GM12878 (cell line): ENCODE data around the gene DDX10. TPM values are rescaled to one million over a fixed set of nuclear protein-coding genes. Genes with fewer than 3 reads are reported as not detected.

ENCODE experiments used
- ATAC-seq: fragments of 200-7000 bp; cut with Tn5 transposase; 3 replicates; pipeline ENCODE4 v1.9.1; 2020; ENCODE audit warnings: mild to moderate bottlenecking, moderate library complexity
- BruUV-seq: library from RNA; stranded (reverse); fragments of 400-500 nt; replicated peaks from 2 replicates; lab custom pipeline; 2021; lab: Mats Ljungman, UMichigan
- CTCF ChIA-PET: fragments of 300-600 bp; sonication (Branson Sonifier 250); formaldehyde crosslinking; extraction: SDS; loops from one replicate; lab custom pipeline; 2021; ENCODE audit warnings: inconsistent platforms; lab: Yijun Ruan, JAX
- POLR2A ChIA-PET: fragments of 350-600 bp; formaldehyde crosslinking; extraction: SDS; loops from one replicate; lab custom pipeline; 2021; ENCODE audit warnings: inconsistent platforms; lab: Charles Lee
- RAD21 ChIA-PET: fragments of 300-600 bp; sonication (Branson Sonifier 250); formaldehyde crosslinking; loops from one replicate; lab custom pipeline; 2023; ENCODE audit warnings: antibody characterized with exemption; ENCODE audit not compliant: unreplicated experiment; lab: Charles Lee
- SMC1A ChIA-PET: fragments of 300-600 bp; sonication (Branson Sonifier 250); formaldehyde crosslinking; loops from one replicate; lab custom pipeline; 2023; ENCODE audit not compliant: unreplicated experiment, uncharacterized antibody; lab: Charles Lee
- DNase-seq: peaks from one replicate; pipeline ENCODE4 v3.0.0-alpha.2; 2011; ENCODE audit warnings: low read depth, low spot score
- FAIRE-seq: peaks from 3 replicates; lab custom pipeline; 2011; peaks lifted over from hg19 to GRCh38; lab: Jason Lieb, UNC
- H2AFZ ChIP-seq: 2 replicates; pipeline ENCODE4 v1.6.0; 2011; ENCODE audit warnings: low read depth, low read length, control low read depth; ENCODE audit not compliant: control insufficient read depth
- H3K27ac ChIP-seq: 2 replicates; pipeline ENCODE4 v1.5.1; 2011; ENCODE audit warnings: control low read depth; ENCODE audit not compliant: control insufficient read depth, insufficient read depth
- H3K27me3 ChIP-seq, 2 experiments: replicated peaks in 1 of 2; 2 replicates each; pipeline versions ENCODE4 v1.6.0 to v1.6.1; 2011; ENCODE audit warnings: low read length in 1 of 2; ENCODE audit not compliant: control insufficient read depth in 2 of 2, insufficient read depth in 2 of 2
- H3K36me3 ChIP-seq, 2 experiments: 2 replicates each; pipeline ENCODE4 v1.5.1; 2011; ENCODE audit warnings: low read length in 1 of 2; ENCODE audit not compliant: control insufficient read depth in 2 of 2, insufficient read depth in 2 of 2
- H3K4me1 ChIP-seq: 2 replicates; pipeline ENCODE4 v1.6.1; 2011; ENCODE audit warnings: mild to moderate bottlenecking, low read length, moderate library complexity, mixed read lengths; ENCODE audit not compliant: control insufficient read depth, insufficient read depth
- H3K4me2 ChIP-seq: 2 replicates; pipeline ENCODE4 v1.6.0; 2011; ENCODE audit warnings: control low read depth; ENCODE audit not compliant: control insufficient read depth, insufficient read depth
- H3K4me3 ChIP-seq: fragments of 200-600 bp; sonication (generic); 2 replicates; pipeline ENCODE4 v1.5.1; 2016
- H3K79me2 ChIP-seq: 2 replicates; pipeline ENCODE4 v1.6.0; 2011; ENCODE audit warnings: low read length; ENCODE audit not compliant: control insufficient read depth, insufficient read depth
- H3K9ac ChIP-seq: 2 replicates; pipeline ENCODE4 v1.8.0; 2011; ENCODE audit warnings: low read length, control low read depth, mixed read lengths; ENCODE audit not compliant: control insufficient read depth, insufficient read depth
- H3K9me3 ChIP-seq: replicated peaks from 3 replicates; pipeline ENCODE4 v1.5.1; 2011; ENCODE audit warnings: mild to moderate bottlenecking, low read length; ENCODE audit not compliant: control insufficient read depth, insufficient read depth
- H4K20me1 ChIP-seq: 2 replicates; pipeline ENCODE4 v1.6.0; 2011; ENCODE audit not compliant: control insufficient read depth, insufficient read depth
- BMI1 ChIP-seq: fragments of 450-650 bp; IDR thresholded peaks from 2 replicates; pipeline ENCODE4 v1.6.1; 2016; ENCODE audit warnings: mild to moderate bottlenecking, moderate library complexity, borderline replicate concordance
- EED ChIP-seq: sonication (generic); IDR thresholded peaks from 2 replicates; pipeline ENCODE4 v1.6.1; 2016; ENCODE audit warnings: antibody characterized with exemption, low read depth
- FOXM1 ChIP-seq: IDR thresholded peaks from 2 replicates; pipeline ENCODE4 v1.6.1; 2012; ENCODE audit warnings: low read depth, mild to moderate bottlenecking, inconsistent platforms, low read length, moderate library complexity
- GATAD2B ChIP-seq: fragments of 450-650 bp; conservative IDR thresholded peaks from 2 replicates; pipeline ENCODE4 v1.6.1; 2017; ENCODE audit warnings: low read depth, mild to moderate bottlenecking, moderate library complexity
- IKZF2 ChIP-seq, 2 experiments: fragments of 450-650 bp; IDR thresholded peaks; 2 replicates each; pipeline ENCODE4 v1.6.1; 2017; ENCODE audit warnings: mild to moderate bottlenecking in 2 of 2, moderate library complexity in 2 of 2
- KDM1A ChIP-seq: fragments of 200-600 bp; sonication (generic); IDR thresholded peaks from 2 replicates; pipeline ENCODE4 v1.6.1; 2016; ENCODE audit warnings: borderline replicate concordance
- MYC ChIP-seq: IDR thresholded peaks from 2 replicates; pipeline ENCODE4 v1.6.1; 2011; ENCODE audit warnings: mild to moderate bottlenecking, low read length, moderate library complexity, inconsistent platforms; ENCODE audit not compliant: insufficient read depth, insufficient replicate concordance, insufficient read length, severe bottlenecking
- NRF1 ChIP-seq: conservative IDR thresholded peaks from 2 replicates; pipeline ENCODE4 v1.6.1; 2011; ENCODE audit warnings: mild to moderate bottlenecking, low read depth, low read length, improper control_type of control experiment
- STAT1 ChIP-seq: fragments of 450-650 bp; conservative IDR thresholded peaks from 2 replicates; pipeline ENCODE4 v1.6.1; 2014; ENCODE audit warnings: antibody characterized with exemption, mild to moderate bottlenecking
- ZNF207 ChIP-seq: fragments of 450-650 bp; IDR thresholded peaks from 2 replicates; pipeline ENCODE4 v1.6.1; 2014; ENCODE audit warnings: antibody characterized with exemption, mild to moderate bottlenecking, borderline replicate concordance
- WGBS: methylation state at CpG from one replicate; pipeline ENCODE4 v1.1.6; 2016; ENCODE audit warnings: low lambda C conversion rate; ENCODE audit not compliant: insufficient replicate concordance, insufficient coverage; ENCODE audit errors: missing lambda C conversion rate; 5-methylcytosine and 5-hydroxymethylcytosine counted together
- in situ Hi-C: fragments of 300-500 bp; cut with MboI; formaldehyde crosslinking; loops from 9 replicates; pipeline ENCODE4 v1.14.3; 2018; ENCODE audit warnings: mixed read lengths
- intact Hi-C: fragments of 100-400 bp; cut with micrococcal nuclease; formaldehyde crosslinking; loops from one replicate; pipeline ENCODE4 v1.14.2; 2022; ENCODE audit not compliant: unreplicated experiment
- polyA plus RNA-seq, 11 experiments: library from polyadenylated mRNA; depleted of rRNA in 4 of 11; unstranded in 6 of 11; stranded (reverse) in 5 of 11; fragments of >200 nt; fragmentation: Nextera tagmentation in 4 of 11; fragmentation: Illumina TruSeq in 1 of 11; extraction: Ambion mirVana in 4 of 11; extraction: Trizol in 1 of 11; gene quantifications; 1 replicate in 1 of 11; 2 replicates in 10 of 11; pipeline versions ENCODE4 v1.2.1 to v1.2.3, GENCODE V29; 2011 to 2016; ENCODE audit warnings: inconsistent platforms in 2 of 11, missing spikeins in 2 of 11, low read depth in 1 of 11
- total RNA-seq, 4 experiments: library from RNA; depleted of rRNA in 3 of 4; stranded (reverse); fragments of >200 nt in 3 of 4; fragmentation: Illumina TruSeq in 1 of 4; extraction: Trizol in 1 of 4; gene quantifications; 2 replicates each; pipeline versions ENCODE4 v1.2.1 to v1.2.3, GENCODE V29; 2013 to 2021
- TF ChIP-seq, protein P1 (sequence below): IDR thresholded peaks from 2 replicates; pipeline ENCODE4 v1.6.1; 2011; ENCODE audit warnings: borderline replicate concordance, low read depth, mild to moderate bottlenecking, moderate library complexity, mixed read lengths, low read length; ENCODE audit not compliant: insufficient read depth; ENCODE audit errors: extremely low read length
- TF ChIP-seq, protein P2 (sequence below): IDR thresholded peaks from 2 replicates; pipeline ENCODE4 v1.6.1; 2011; ENCODE audit warnings: low read depth, low read length, improper control_type of control experiment, borderline replicate concordance
- TF ChIP-seq, protein P3 (sequence below): fragments of 450-650 bp; IDR thresholded peaks from 2 replicates; pipeline ENCODE4 v1.6.1; 2018; ENCODE audit warnings: mild to moderate bottlenecking, low read depth, moderate library complexity; ENCODE audit not compliant: partially characterized antibody
- TF ChIP-seq, protein P4 (sequence below): IDR thresholded peaks from 2 replicates; pipeline ENCODE4 v1.6.1; 2012; ENCODE audit warnings: low read depth, low read length, improper control_type of control experiment

DDX10 gene
- total and polyA plus RNA-seq, 10 of the 15 experiments (the other 5 are each of a cell fraction or from before 2014, with no cell fraction given): 20.9 to 51.5 (median 31.9) TPM

DNA sequence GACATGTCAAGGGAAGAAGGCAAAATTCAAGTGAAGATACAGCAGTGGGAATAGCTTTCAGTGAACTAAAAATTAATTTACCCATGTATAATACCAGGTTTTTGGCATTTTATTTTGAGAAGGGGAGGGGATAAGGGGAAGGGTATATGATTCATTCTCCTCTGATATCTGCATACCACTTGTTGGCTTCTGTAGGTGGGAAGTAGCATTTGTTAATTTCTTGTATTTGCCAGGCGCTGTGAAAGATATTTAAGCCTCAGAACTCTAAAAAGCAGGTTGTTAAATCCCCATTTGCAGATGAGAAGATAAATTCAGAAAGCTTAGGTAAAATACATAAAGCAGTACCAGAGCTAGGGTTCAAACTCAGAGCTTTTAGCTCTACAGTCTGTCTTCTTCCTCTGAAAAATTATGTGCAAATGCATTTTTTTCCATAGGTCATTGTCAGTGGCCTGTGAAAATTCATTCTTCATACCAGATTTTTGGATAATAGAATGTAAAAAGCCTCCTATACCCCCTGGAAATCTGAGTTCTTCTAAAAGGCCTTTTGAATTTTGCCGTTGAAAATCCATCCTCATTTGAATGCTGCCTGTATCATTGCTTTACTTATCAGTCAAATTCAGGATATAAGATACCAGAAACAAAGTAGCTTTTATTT lies 221.3 kb downstream of the DDX10 start:
- TF ChIP-seq, protein P1, sequence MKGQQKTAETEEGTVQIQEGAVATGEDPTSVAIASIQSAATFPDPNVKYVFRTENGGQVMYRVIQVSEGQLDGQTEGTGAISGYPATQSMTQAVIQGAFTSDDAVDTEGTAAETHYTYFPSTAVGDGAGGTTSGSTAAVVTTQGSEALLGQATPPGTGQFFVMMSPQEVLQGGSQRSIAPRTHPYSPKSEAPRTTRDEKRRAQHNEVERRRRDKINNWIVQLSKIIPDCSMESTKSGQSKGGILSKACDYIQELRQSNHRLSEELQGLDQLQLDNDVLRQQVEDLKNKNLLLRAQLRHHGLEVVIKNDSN: no peak
- no peak for TF ChIP-seq FOXM1
- TF ChIP-seq, protein P2, sequence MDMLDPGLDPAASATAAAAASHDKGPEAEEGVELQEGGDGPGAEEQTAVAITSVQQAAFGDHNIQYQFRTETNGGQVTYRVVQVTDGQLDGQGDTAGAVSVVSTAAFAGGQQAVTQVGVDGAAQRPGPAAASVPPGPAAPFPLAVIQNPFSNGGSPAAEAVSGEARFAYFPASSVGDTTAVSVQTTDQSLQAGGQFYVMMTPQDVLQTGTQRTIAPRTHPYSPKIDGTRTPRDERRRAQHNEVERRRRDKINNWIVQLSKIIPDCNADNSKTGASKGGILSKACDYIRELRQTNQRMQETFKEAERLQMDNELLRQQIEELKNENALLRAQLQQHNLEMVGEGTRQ: no peak
- TF ChIP-seq, protein P3, sequence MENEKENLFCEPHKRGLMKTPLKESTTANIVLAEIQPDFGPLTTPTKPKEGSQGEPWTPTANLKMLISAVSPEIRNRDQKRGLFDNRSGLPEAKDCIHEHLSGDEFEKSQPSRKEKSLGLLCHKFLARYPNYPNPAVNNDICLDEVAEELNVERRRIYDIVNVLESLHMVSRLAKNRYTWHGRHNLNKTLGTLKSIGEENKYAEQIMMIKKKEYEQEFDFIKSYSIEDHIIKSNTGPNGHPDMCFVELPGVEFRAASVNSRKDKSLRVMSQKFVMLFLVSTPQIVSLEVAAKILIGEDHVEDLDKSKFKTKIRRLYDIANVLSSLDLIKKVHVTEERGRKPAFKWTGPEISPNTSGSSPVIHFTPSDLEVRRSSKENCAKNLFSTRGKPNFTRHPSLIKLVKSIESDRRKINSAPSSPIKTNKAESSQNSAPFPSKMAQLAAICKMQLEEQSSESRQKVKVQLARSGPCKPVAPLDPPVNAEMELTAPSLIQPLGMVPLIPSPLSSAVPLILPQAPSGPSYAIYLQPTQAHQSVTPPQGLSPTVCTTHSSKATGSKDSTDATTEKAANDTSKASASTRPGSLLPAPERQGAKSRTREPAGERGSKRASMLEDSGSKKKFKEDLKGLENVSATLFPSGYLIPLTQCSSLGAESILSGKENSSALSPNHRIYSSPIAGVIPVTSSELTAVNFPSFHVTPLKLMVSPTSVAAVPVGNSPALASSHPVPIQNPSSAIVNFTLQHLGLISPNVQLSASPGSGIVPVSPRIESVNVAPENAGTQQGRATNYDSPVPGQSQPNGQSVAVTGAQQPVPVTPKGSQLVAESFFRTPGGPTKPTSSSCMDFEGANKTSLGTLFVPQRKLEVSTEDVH: no peak
- no peak for TF ChIP-seq ZNF207
- TF ChIP-seq IKZF2 (IDR thresholded peaks at IDR 0.05): no peak
- no peak for TF ChIP-seq GATAD2B
- TF ChIP-seq KDM1A: no peak
- no peak for TF ChIP-seq NRF1
- TF ChIP-seq, protein P4, sequence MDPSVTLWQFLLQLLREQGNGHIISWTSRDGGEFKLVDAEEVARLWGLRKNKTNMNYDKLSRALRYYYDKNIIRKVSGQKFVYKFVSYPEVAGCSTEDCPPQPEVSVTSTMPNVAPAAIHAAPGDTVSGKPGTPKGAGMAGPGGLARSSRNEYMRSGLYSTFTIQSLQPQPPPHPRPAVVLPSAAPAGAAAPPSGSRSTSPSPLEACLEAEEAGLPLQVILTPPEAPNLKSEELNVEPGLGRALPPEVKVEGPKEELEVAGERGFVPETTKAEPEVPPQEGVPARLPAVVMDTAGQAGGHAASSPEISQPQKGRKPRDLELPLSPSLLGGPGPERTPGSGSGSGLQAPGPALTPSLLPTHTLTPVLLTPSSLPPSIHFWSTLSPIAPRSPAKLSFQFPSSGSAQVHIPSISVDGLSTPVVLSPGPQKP: no peak
- TF ChIP-seq EED: no peak
- no peak for TF ChIP-seq BMI1
- TF ChIP-seq STAT1: no peak
- TF ChIP-seq MYC: no peak
- no peaks in the 10 kb centered on the region for H3K9me3 ChIP-seq
- no peaks in the 10 kb centered on the region for H3K36me3 ChIP-seq
- no peak overlapping the region for H3K4me3 ChIP-seq
- H3K27ac ChIP-seq: no peak overlapping the region
- H3K27me3 ChIP-seq: no peaks in the 10 kb centered on the region
- H3K9ac ChIP-seq: no peak overlapping the region
- no peak overlapping the region for H2AFZ ChIP-seq
- no peak for DNase-seq
- no peak for FAIRE-seq
- ChIA-PET SMC1A (interaction anchor here (1.2 to 1.7 kb wide), 2 partner anchors 16 to 152 kb away, joined by 4 to 5 read pairs; no protein-coding TSS in a partner anchor), POLR2A (no interaction called here), CTCF (interaction anchor here (1.5 to 1.7 kb wide), 2 partner anchors 9 to 33 kb away, joined by 3 read pairs; no protein-coding TSS in a partner anchor), RAD21 (interaction anchor here (1.0 kb wide), 1 partner anchor 189 kb away, joined by 3 read pairs; no protein-coding TSS in a partner anchor)
- no peak overlapping the region for H3K4me2 ChIP-seq
- no peak for ATAC-seq
- intact Hi-C loops (no loop called here), in situ Hi-C loops (no loop called here)
- H3K79me2 ChIP-seq: no peaks in the 10 kb centered on the region
- no TSS peak for BruUV-seq
- no peaks in the 10 kb centered on the region for H4K20me1 ChIP-seq
- 71% methylated on average over 2 of the region's 2 CpGs for WGBS
- no peaks in the 10 kb centered on the region for H3K4me1 ChIP-seq
